PC-3 (cell line): ENCODE results near the gene MYO3A. TPM values are rescaled to one million over a fixed set of nuclear protein-coding genes. Genes with fewer than 3 reads are reported as not detected.

ENCODE experiments used
- ATAC-seq: fragments of 200-7000 bp; cut with Tn5 transposase; 2 replicates; pipeline ENCODE4 v1.9.1; 2020; ENCODE audit warnings: mild to moderate bottlenecking, moderate library complexity
- BruUV-seq: library from RNA; stranded (reverse); fragments of 400-500 nt; replicated peaks from 2 replicates; lab custom pipeline; 2021; lab: Mats Ljungman, UMichigan
- CTCF ChIA-PET: fragments of 300-600 bp; sonication (Branson Sonifier 250); formaldehyde crosslinking; loops from one replicate; lab custom pipeline; 2022; ENCODE audit warnings: antibody characterized with exemption; lab: Charles Lee
- POLR2A ChIA-PET: fragments of 300-600 bp; sonication (Branson Sonifier 250); formaldehyde crosslinking; loops from one replicate; lab custom pipeline; 2022; ENCODE audit warnings: antibody characterized with exemption; ENCODE audit not compliant: unreplicated experiment; lab: Charles Lee
- DNase-seq: peaks from one replicate; pipeline ENCODE4 v3.0.0-alpha.2; 2015
- H2AFZ ChIP-seq: fragments of 300-600 bp; sonication (generic); 2 replicates; pipeline ENCODE4 v1.6.0; 2016; ENCODE audit warnings: antibody characterized with exemption, low read length
- H3F3A ChIP-seq: fragments of 300-600 bp; sonication (generic); one replicate; pipeline ENCODE4 v1.6.0; 2017; ENCODE audit warnings: antibody characterized with exemption, low read length, control low read depth, mild to moderate bottlenecking; ENCODE audit not compliant: unreplicated experiment
- H3K27ac ChIP-seq: fragments of 300-600 bp; sonication (generic); 2 replicates; pipeline ENCODE4 v1.5.1; 2016; ENCODE audit warnings: mild to moderate bottlenecking, low read length
- H3K27me3 ChIP-seq: fragments of 300-600 bp; sonication (generic); 2 replicates; pipeline ENCODE4 v1.6.1; 2016; ENCODE audit warnings: low read length, mixed read lengths
- H3K36me3 ChIP-seq: fragments of 300-600 bp; sonication (generic); 2 replicates; pipeline ENCODE4 v1.6.1; 2016; ENCODE audit warnings: low read depth, mixed run types, low read length, mixed read lengths
- H3K4me1 ChIP-seq: fragments of 300-600 bp; sonication (generic); 2 replicates; pipeline ENCODE4 v1.5.1; 2016; ENCODE audit warnings: low read length; ENCODE audit not compliant: insufficient read depth
- H3K4me2 ChIP-seq: fragments of 300-600 bp; sonication (generic); 2 replicates; pipeline ENCODE4 v1.6.0; 2016; ENCODE audit warnings: low read length
- H3K4me3 ChIP-seq: fragments of 300-600 bp; sonication (generic); 2 replicates; pipeline ENCODE4 v1.5.1; 2016; ENCODE audit warnings: mild to moderate bottlenecking, low read length, mixed read lengths
- H3K79me2 ChIP-seq: fragments of 300-600 bp; sonication (generic); 2 replicates; pipeline ENCODE4 v1.6.1; 2017; ENCODE audit warnings: low read length, mixed read lengths
- H3K9ac ChIP-seq: fragments of 300-600 bp; sonication (generic); 2 replicates; pipeline ENCODE4 v1.6.0; 2016; ENCODE audit warnings: mild to moderate bottlenecking, low read length
- H3K9me2 ChIP-seq: fragments of 300-600 bp; sonication (generic); replicated peaks from 2 replicates; pipeline ENCODE4 v1.6.1; 2016; ENCODE audit warnings: mixed run types, low read length, mixed read lengths
- H3K9me3 ChIP-seq: fragments of 300-600 bp; sonication (generic); 2 replicates; pipeline ENCODE4 v1.6.1; 2016; ENCODE audit warnings: low read length, mixed read lengths
- H4K20me1 ChIP-seq: fragments of 300-600 bp; sonication (generic); 2 replicates; pipeline ENCODE4 v1.6.1; 2016; ENCODE audit warnings: low read length, mixed read lengths
- CTCF ChIP-seq: fragments of 300-600 bp; sonication (generic); conservative IDR thresholded peaks from 2 replicates; pipeline ENCODE4 v1.5.1; 2017; ENCODE audit warnings: antibody characterized with exemption, low read depth, mild to moderate bottlenecking, low read length
- EZH2 ChIP-seq: fragments of 300-600 bp; sonication (generic); IDR thresholded peaks from one replicate; pipeline ENCODE4 v1.6.1; 2017; ENCODE audit warnings: antibody characterized with exemption, mild to moderate bottlenecking, low read length; ENCODE audit not compliant: unreplicated experiment
- EZH2phosphoT487 ChIP-seq: fragments of 300-600 bp; sonication (generic); IDR thresholded peaks from 2 replicates; pipeline ENCODE4 v1.6.1; 2018; ENCODE audit warnings: mild to moderate bottlenecking, antibody characterized with exemption, low read length, borderline replicate concordance
- intact Hi-C: fragments of 100-400 bp; cut with micrococcal nuclease; formaldehyde crosslinking; loops from 2 replicates; pipeline ENCODE4 v1.9.0; 2023
- total RNA-seq: library from RNA; depleted of rRNA; stranded (reverse); fragments of >200 nt; gene quantifications from 2 replicates; pipeline ENCODE4 v1.2.3, GENCODE V29; 2014

Gene MYO3A
- total RNA-seq, 1 experiment from 2014 or later = not detected

DNA sequence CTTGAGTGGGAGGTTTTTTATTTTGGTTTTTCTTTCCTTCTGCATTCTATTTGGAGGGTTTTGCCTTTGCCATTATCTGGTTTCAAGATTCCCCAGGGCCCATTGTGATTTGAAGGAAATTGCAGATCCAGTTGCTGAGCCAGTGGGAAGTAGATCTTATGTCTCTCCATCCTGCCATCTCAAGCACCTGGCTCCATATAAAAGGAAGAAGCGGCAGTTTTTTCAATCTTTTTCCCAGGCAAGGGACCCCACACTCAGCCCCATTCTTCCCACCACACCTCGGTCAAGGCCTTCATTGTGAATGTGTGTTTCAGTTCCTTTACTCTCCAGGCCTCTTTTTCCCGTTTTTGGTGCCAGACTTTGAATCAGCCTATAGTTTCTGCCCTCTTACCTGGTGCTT, 95.8 kb downstream of the MYO3A start:
- no peaks in the 10 kb centered on the region for H3K27me3 ChIP-seq
- H3K4me3 ChIP-seq = no peak overlapping the region
- no peaks in the 10 kb centered on the region for H3K36me3 ChIP-seq
- CTCF ChIA-PET = no interaction called here
- H3K4me1 ChIP-seq = no peaks in the 10 kb centered on the region
- intact Hi-C loops = no loop called here
- ATAC-seq (no peak), DNase-seq (no peak)
- no peaks in the 10 kb centered on the region for H3K79me2 ChIP-seq
- POLR2A ChIA-PET = no interaction called here
- BruUV-seq = no TSS peak
- H4K20me1 ChIP-seq = no peaks in the 10 kb centered on the region
- no peak overlapping the region for H2AFZ ChIP-seq
- TF ChIP-seq CTCF = no peak
- no peak for TF ChIP-seq EZH2
- no peak for TF ChIP-seq EZH2phosphoT487
- no peak overlapping the region for H3K27ac ChIP-seq
- H3K4me2 ChIP-seq = no peak overlapping the region
- no peaks in the 10 kb centered on the region for H3K9me3 ChIP-seq
- H3K9me2 ChIP-seq = no peaks in the 10 kb centered on the region
- no peaks in the 10 kb centered on the region for H3F3A ChIP-seq
- H3K9ac ChIP-seq = no peak overlapping the region

- DNase-seq (no peak), ATAC-seq (no peak)
- no peak overlapping the region for H3K4me3 ChIP-seq
- CTCF ChIA-PET = no interaction called here
- H3K9ac ChIP-seq = no peak overlapping the region
- H3K27ac ChIP-seq = no peak overlapping the region
- no peaks in the 10 kb centered on the region for H3K9me3 ChIP-seq
- no peaks in the 10 kb centered on the region for H3K9me2 ChIP-seq
- H4K20me1 ChIP-seq = no peaks in the 10 kb centered on the region
- no TSS peak for BruUV-seq
- no peaks in the 10 kb centered on the region for H3K4me1 ChIP-seq
- no peak for TF ChIP-seq EZH2phosphoT487
- TF ChIP-seq CTCF = no peak
- TF ChIP-seq EZH2 = no peak
- intact Hi-C loops = no loop called here
- no peaks in the 10 kb centered on the region for H3F3A ChIP-seq
- no peak overlapping the region for H2AFZ ChIP-seq
- H3K36me3 ChIP-seq = no peaks in the 10 kb centered on the region
- no peaks in the 10 kb centered on the region for H3K79me2 ChIP-seq
- no peaks in the 10 kb centered on the region for H3K27me3 ChIP-seq
- H3K4me2 ChIP-seq = no peak overlapping the region
- POLR2A ChIA-PET = no interaction called here
Observed at GRCh38 chr10:26031300-26031699, 97.3 kb downstream of the MYO3A start.

DNA sequence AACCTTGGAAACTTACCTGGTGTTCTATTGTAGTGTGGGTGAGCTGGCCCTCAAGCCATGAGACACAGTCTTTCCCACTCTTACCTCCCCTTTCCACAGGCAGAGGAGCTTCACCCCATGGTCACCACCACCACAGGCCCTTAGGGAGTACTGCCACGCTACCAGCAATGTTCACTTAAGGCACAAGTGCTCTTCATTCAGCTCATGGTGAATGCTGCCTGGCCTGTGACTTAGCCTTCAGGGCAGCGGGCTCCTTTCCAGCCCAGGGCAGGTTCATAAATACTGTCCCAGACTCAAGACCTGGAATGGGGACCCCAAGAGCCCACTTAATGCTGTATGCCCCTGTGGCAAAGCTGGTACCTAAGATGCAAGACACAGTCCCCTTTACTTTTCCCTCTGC, 109.4 kb downstream of the MYO3A start:
- CTCF ChIA-PET = no interaction called here
- H3K9ac ChIP-seq = no peak overlapping the region
- BruUV-seq = no TSS peak
- POLR2A ChIA-PET = no interaction called here
- H3K36me3 ChIP-seq = no peaks in the 10 kb centered on the region
- intact Hi-C loops = no loop called here
- H2AFZ ChIP-seq = no peak overlapping the region
- H3K9me2 ChIP-seq = no peaks in the 10 kb centered on the region
- H3K4me1 ChIP-seq = no peaks in the 10 kb centered on the region
- no peaks in the 10 kb centered on the region for H3K9me3 ChIP-seq
- H3F3A ChIP-seq = no peaks in the 10 kb centered on the region
- H3K4me3 ChIP-seq = no peak overlapping the region
- no peaks in the 10 kb centered on the region for H3K27me3 ChIP-seq
- ATAC-seq (no peak), DNase-seq (no peak)
- no peaks in the 10 kb centered on the region for H3K79me2 ChIP-seq
- H3K4me2 ChIP-seq = no peak overlapping the region
- TF ChIP-seq EZH2 = no peak
- TF ChIP-seq CTCF = no peak
- TF ChIP-seq EZH2phosphoT487 = no peak
- H3K27ac ChIP-seq = no peak overlapping the region
- no peaks in the 10 kb centered on the region for H4K20me1 ChIP-seq
